HG02943 (cell line): ENCODE data around the gene RBMS1.
A peak's percentile ranks its signal among the peaks of the same experiment; 100 is the strongest.

Experiments
- ATAC-seq: cut with Tn5 transposase; IDR thresholded peaks from one replicate; pipeline ENCODE4 v1.9.1; 2021; ENCODE audit warnings: mild to moderate bottlenecking, low read depth, moderate library complexity; ENCODE audit not compliant: unreplicated experiment

RBMS1 gene

GRCh38 chr2:160245614-160246155 lies 247.9 kb downstream of the RBMS1 start:
- ATAC-seq = no peak

GRCh38 chr2:160242893-160243564 lies 250.6 kb downstream of the RBMS1 start:
- no peak for ATAC-seq

- ATAC-seq = no peak
Observed at GRCh38 chr2:160241251-160242137, 252.1 kb downstream of the RBMS1 start.

- no peak for ATAC-seq
Observed at GRCh38 chr2:160239436-160239835, 254.2 kb downstream of the RBMS1 start.

GRCh38 chr2:160238392-160238791 lies 255.2 kb downstream of the RBMS1 start:
- ATAC-seq = no peak

- ATAC-seq = no peak
Observed at GRCh38 chr2:160232905-160233475, 260.6 kb downstream of the RBMS1 start.

GRCh38 chr2:160229591-160229990 lies 264.0 kb downstream of the RBMS1 start:
- ATAC-seq = no peak

- no peak for ATAC-seq
Observed at GRCh38 chr2:160228141-160228917, 265.3 kb downstream of the RBMS1 start.

GRCh38 chr2:160227293-160227915 lies 266.2 kb downstream of the RBMS1 start:
- ATAC-seq = no peak

- no peak for ATAC-seq
Observed at GRCh38 chr2:160226367-160226766, 267.2 kb downstream of the RBMS1 start.

- no peak for ATAC-seq
Observed at GRCh38 chr2:160225722-160226121, 267.9 kb downstream of the RBMS1 start.

- peak; percentile 8 for ATAC-seq
Observed at GRCh38 chr2:160224507-160224906, 269.1 kb downstream of the RBMS1 start.

- peak; percentile 89 for ATAC-seq
Observed at GRCh38 chr2:160224060-160224459, 269.5 kb downstream of the RBMS1 start.

- ATAC-seq = no peak
Observed at GRCh38 chr2:160223560-160223959, 270.0 kb downstream of the RBMS1 start.

- ATAC-seq = no peak
Observed at GRCh38 chr2:160222546-160223283, 270.9 kb downstream of the RBMS1 start.
